SK-N-SH (cell line): Measurements from ENCODE around the gene RAVER1.

Experiments
- CHD2 ChIP-seq: fragments of 150-350 bp; IDR thresholded peaks from 2 replicates; pipeline ENCODE4 v1.6.1; 2018; ENCODE audit warnings: low read length; ENCODE audit not compliant: partially characterized antibody
- EZH2phosphoT487 ChIP-seq: fragments of 200-600 bp; sonication (generic); IDR thresholded peaks from 2 replicates; pipeline ENCODE4 v1.6.1; 2017; ENCODE audit warnings: low read depth, mixed run types, mild to moderate bottlenecking, antibody characterized with exemption, moderate library complexity, borderline replicate concordance
- FOSL2 ChIP-seq: IDR thresholded peaks from 2 replicates; pipeline ENCODE4 v1.4.0; 2012; ENCODE audit warnings: low read depth, mild to moderate bottlenecking, moderate library complexity, borderline replicate concordance
- GABPA ChIP-seq: IDR thresholded peaks from 2 replicates; pipeline ENCODE4 v1.4.0; 2012; ENCODE audit warnings: low read depth, mild to moderate bottlenecking
- GATA2 ChIP-seq: sonication (generic); formaldehyde crosslinking; IDR thresholded peaks from 2 replicates; pipeline ENCODE4 v1.5.0; 2020; ENCODE audit warnings: mild to moderate bottlenecking, missing genetic modification reagents
- NFIC ChIP-seq: IDR thresholded peaks from 2 replicates; pipeline ENCODE4 v1.4.0; 2012; ENCODE audit warnings: borderline replicate concordance
- NRF1 ChIP-seq: IDR thresholded peaks from 2 replicates; pipeline ENCODE4 v1.6.1; 2012; ENCODE audit warnings: low read depth, mild to moderate bottlenecking, low read length
- POLR2AphosphoS5 ChIP-seq: IDR thresholded peaks from 2 replicates; pipeline ENCODE4 v1.6.1; 2012; ENCODE audit warnings: low read depth, low read length
- RAD21 ChIP-seq: IDR thresholded peaks from 2 replicates; pipeline ENCODE4 v1.6.1; 2012; ENCODE audit warnings: mild to moderate bottlenecking, low read length
- TF ChIP-seq, protein P1 (sequence below): fragments of 200-600 bp; sonication (generic); IDR thresholded peaks from 2 replicates; pipeline ENCODE4 v1.6.1; 2017; ENCODE audit warnings: antibody characterized with exemption, mild to moderate bottlenecking, moderate library complexity
- TF ChIP-seq, protein P2 (sequence below): IDR thresholded peaks from 2 replicates; pipeline ENCODE4; 2012
- TF ChIP-seq, protein P3 (sequence below): IDR thresholded peaks from 2 replicates; pipeline ENCODE4 v1.4.0; 2012; ENCODE audit warnings: low read depth
- TF ChIP-seq, protein P4 (sequence below): fragments of 150-350 bp; IDR thresholded peaks from 2 replicates; pipeline ENCODE4 v1.6.1; 2017; ENCODE audit warnings: antibody characterized with exemption, low read length, low read depth, borderline replicate concordance

DNA sequence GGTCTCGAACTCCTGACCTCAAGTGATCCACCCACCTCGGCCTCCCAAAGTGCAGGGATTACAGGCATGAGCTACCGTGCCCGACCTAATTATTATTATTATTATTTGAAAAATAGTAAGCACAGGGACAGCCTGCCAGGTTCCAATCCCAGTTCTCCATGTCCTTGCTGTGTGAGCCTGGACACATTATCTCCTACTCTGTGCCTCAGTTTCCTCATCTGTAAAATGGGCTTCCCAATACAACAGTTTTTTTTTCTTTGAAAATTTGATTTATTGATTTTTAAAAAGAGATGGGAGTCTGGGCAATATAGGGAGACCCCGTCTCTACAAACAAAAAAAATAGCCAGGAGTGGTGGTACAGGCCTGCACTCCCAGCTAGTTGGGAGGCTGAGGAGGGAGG is 27.0 kb downstream of the RAVER1 start:
- TF ChIP-seq, protein P1, sequence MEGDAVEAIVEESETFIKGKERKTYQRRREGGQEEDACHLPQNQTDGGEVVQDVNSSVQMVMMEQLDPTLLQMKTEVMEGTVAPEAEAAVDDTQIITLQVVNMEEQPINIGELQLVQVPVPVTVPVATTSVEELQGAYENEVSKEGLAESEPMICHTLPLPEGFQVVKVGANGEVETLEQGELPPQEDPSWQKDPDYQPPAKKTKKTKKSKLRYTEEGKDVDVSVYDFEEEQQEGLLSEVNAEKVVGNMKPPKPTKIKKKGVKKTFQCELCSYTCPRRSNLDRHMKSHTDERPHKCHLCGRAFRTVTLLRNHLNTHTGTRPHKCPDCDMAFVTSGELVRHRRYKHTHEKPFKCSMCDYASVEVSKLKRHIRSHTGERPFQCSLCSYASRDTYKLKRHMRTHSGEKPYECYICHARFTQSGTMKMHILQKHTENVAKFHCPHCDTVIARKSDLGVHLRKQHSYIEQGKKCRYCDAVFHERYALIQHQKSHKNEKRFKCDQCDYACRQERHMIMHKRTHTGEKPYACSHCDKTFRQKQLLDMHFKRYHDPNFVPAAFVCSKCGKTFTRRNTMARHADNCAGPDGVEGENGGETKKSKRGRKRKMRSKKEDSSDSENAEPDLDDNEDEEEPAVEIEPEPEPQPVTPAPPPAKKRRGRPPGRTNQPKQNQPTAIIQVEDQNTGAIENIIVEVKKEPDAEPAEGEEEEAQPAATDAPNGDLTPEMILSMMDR: no peak
- TF ChIP-seq NRF1 (no peak), RAD21 (no peak), GATA2 (CRISPR knock-in tag) (no peak), POLR2AphosphoS5 (no peak), GABPA (no peak), EZH2phosphoT487 (no peak), FOSL2 (no peak), CHD2 (no peak), NFIC (no peak)
- TF ChIP-seq, protein P2, sequence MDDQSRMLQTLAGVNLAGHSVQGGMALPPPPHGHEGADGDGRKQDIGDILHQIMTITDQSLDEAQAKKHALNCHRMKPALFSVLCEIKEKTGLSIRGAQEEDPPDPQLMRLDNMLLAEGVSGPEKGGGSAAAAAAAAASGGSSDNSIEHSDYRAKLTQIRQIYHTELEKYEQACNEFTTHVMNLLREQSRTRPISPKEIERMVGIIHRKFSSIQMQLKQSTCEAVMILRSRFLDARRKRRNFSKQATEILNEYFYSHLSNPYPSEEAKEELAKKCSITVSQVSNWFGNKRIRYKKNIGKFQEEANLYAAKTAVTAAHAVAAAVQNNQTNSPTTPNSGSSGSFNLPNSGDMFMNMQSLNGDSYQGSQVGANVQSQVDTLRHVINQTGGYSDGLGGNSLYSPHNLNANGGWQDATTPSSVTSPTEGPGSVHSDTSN: no peak
- TF ChIP-seq, protein P3, sequence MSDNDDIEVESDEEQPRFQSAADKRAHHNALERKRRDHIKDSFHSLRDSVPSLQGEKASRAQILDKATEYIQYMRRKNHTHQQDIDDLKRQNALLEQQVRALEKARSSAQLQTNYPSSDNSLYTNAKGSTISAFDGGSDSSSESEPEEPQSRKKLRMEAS: no peak
- TF ChIP-seq, protein P4, sequence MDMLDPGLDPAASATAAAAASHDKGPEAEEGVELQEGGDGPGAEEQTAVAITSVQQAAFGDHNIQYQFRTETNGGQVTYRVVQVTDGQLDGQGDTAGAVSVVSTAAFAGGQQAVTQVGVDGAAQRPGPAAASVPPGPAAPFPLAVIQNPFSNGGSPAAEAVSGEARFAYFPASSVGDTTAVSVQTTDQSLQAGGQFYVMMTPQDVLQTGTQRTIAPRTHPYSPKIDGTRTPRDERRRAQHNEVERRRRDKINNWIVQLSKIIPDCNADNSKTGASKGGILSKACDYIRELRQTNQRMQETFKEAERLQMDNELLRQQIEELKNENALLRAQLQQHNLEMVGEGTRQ: no peak
